NB4 (cell line): ENCODE data around the gene CACNA2D4.

ENCODE experiments used
- DNase-seq: peaks from one replicate; pipeline ENCODE4 v3.0.0; 2010; ENCODE audit warnings: low read depth
- H3K4me3 ChIP-seq: one replicate; pipeline ENCODE4 v1.5.1; 2011; ENCODE audit warnings: mild to moderate bottlenecking, low read depth, low read length, moderate library complexity
- MAX ChIP-seq: IDR thresholded peaks from 2 replicates; pipeline ENCODE4 v1.6.1; 2011; ENCODE audit warnings: low read depth, low read length
- MYC ChIP-seq: IDR thresholded peaks from 2 replicates; pipeline ENCODE4 v1.6.1; 2011; ENCODE audit warnings: low read depth, low read length
- POLR2A ChIP-seq: IDR thresholded peaks from 2 replicates; pipeline ENCODE4 v1.6.1; 2011; ENCODE audit warnings: mild to moderate bottlenecking; ENCODE audit not compliant: insufficient read length; ENCODE audit errors: extremely low read depth
- TF ChIP-seq, protein P1 (sequence below): IDR thresholded peaks from one replicate; pipeline ENCODE4 v1.5.1; 2012; ENCODE audit warnings: low read depth, low read length

The CACNA2D4 gene

DNA sequence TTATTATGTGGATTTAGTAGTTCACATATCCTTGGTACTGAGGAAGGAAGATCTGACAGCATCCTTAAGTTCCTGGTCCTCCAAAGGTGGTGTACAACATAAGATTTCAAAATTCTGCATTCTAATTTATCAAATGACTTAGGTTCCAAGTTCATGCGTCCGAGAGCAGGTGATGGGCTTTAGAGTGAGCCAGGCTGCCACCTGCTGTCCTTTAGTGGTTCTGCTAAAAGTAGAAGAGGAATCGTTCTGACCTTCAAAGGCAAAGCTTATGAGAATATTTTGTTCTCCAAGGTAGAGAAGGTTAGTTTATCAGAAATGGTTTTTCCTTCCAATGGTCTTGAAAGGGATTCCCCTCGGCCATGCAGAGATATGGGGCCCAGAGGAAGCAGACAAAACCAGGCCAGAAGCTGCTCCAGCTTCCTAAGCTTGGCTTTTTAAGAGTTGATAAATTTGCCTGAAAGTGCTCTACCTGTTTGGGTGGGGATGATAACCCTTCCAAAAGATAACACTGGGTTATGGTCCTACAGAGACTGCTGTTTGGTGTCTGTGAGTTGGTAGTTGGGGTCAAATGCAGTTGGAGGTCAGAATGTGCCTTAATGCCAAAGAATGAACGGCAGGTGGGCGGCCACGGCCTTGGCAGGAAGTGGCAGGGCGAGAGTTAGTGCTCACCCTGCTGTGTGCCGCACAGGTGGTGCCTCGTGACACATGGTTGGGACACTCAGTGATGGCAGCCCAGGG, 127.2 kb downstream of the CACNA2D4 start:
- peak; percentile 81 for DNase-seq
- TF ChIP-seq, protein P1, sequence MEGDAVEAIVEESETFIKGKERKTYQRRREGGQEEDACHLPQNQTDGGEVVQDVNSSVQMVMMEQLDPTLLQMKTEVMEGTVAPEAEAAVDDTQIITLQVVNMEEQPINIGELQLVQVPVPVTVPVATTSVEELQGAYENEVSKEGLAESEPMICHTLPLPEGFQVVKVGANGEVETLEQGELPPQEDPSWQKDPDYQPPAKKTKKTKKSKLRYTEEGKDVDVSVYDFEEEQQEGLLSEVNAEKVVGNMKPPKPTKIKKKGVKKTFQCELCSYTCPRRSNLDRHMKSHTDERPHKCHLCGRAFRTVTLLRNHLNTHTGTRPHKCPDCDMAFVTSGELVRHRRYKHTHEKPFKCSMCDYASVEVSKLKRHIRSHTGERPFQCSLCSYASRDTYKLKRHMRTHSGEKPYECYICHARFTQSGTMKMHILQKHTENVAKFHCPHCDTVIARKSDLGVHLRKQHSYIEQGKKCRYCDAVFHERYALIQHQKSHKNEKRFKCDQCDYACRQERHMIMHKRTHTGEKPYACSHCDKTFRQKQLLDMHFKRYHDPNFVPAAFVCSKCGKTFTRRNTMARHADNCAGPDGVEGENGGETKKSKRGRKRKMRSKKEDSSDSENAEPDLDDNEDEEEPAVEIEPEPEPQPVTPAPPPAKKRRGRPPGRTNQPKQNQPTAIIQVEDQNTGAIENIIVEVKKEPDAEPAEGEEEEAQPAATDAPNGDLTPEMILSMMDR = peak; percentile 72
- no peak for TF ChIP-seq POLR2A
- TF ChIP-seq MYC = peak; percentile 60
- TF ChIP-seq MAX = peak; percentile 49
- H3K4me3 ChIP-seq = no peak overlapping the region

DNA sequence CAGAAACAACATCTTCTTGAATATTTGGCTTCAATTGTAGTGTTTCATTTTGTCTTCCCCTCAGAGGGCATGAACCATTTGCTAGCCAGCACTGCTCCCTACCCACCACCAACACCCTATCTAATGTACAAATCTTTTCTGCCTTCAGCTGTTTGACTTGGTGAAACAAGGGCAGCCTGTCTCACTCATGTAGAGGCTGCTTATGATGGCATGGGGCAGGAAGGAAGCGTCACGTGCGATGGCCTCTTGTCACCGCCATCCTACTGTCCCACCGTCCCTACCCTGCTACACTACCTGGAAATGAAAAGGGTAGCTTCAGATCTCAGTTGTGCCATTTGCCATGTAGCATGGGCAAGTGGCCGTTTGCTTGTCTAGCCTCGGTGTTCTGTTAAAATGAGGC, 128.0 kb downstream of the CACNA2D4 start:
- DNase-seq = no peak
- no peak for TF ChIP-seq POLR2A
- no peak for TF ChIP-seq MYC
- TF ChIP-seq, protein P1 = no peak
- TF ChIP-seq MAX = no peak
- H3K4me3 ChIP-seq = no peak overlapping the region

GRCh38 chr12:1787714-1788113, 130.7 kb downstream of the CACNA2D4 start:
- no peak for DNase-seq
- H3K4me3 ChIP-seq = no peak overlapping the region
- no peak for TF ChIP-seq POLR2A
- TF ChIP-seq MAX = no peak
- TF ChIP-seq, protein P1 = no peak
- TF ChIP-seq MYC = no peak

DNA sequence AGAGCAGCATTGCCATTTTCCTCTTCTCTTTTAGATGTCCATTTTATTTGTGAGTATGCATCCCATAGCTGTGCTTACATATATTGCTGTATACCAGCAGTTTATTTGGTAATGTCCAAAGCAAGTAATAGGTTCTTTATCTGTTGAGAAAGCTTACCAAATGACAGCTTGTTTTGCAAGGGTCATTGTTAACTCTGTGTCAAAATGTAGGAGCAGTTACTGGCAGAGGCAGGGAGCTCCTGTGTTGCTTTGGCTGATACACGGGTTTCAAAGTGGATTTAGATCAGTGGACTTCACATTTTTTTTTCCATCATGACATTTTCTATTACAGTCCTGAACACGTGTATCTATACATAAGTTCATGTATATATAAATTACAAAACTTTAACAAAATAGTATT, 136.2 kb downstream of the CACNA2D4 start:
- no peak for TF ChIP-seq POLR2A
- TF ChIP-seq, protein P1 = no peak
- no peak for TF ChIP-seq MAX
- no peak for TF ChIP-seq MYC
- H3K4me3 ChIP-seq = no peak overlapping the region
- DNase-seq = no peak

DNA sequence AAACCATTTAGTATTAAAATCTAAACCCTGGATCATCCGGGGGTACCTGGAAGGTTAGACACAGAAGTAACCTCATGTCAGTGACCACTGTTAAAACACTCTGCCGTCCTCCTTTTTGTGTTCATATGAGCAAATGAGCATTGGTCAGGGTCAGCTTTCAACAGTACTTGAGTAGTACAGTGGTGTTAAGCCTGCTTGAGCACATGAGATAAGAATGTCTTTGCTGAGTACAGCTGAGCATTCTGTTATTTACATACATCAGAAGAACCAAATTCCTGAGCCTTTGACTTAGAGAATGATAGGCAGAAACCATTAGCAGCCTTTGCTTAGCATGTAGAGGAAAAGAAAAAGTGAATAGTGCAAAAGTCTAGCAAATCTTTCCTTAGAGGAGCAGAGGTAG, 136.7 kb downstream of the CACNA2D4 start:
- TF ChIP-seq POLR2A = no peak
- TF ChIP-seq, protein P1 = no peak
- TF ChIP-seq MAX = no peak
- TF ChIP-seq MYC = no peak
- H3K4me3 ChIP-seq = no peak overlapping the region
- no peak for DNase-seq

DNA sequence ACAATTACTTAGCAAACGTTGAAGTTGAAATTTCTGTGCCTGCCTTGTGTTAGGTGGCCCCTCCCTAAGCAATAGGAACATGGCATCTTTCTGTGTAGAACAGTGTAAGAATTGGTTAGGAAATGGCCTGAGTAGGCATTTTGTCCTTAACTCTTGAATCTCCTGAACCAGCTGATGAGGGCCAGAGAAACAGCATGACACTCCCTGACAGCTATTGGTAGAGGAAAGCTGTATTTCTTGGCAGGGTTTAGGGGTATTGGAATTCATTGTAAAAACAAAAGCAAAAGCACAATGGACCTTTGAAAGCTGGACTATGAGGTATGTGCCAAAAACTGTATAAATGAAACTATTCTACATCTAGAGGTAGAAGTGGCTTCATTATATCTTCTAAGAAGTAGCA, 138.7 kb downstream of the CACNA2D4 start:
- no peak overlapping the region for H3K4me3 ChIP-seq
- DNase-seq = no peak
- TF ChIP-seq, protein P1 = no peak
- TF ChIP-seq POLR2A = no peak
- TF ChIP-seq MAX = no peak
- TF ChIP-seq MYC = no peak
